OCI-M2 (cell line): ENCODE results near the gene ASB13.
"Not testable (repeated sequence)": the region's sequence is repeated elsewhere in the genome, so short reads cannot be mapped to it uniquely, and the experiment has no call there.

ENCODE experiments used
- DNase-seq: peaks from one replicate; lab custom pipeline; 2025; ENCODE audit not compliant: unreplicated experiment; lab: John Stamatoyannopoulos, UW

ASB13 gene

GRCh38 chr10:5608608-5609220, 57.7 kb downstream of the ASB13 start:
- no peak for DNase-seq

- DNase-seq: no peak
Measured at GRCh38 chr10:5607594-5607993, 58.8 kb downstream of the ASB13 start.

GRCh38 chr10:5606864-5607263, 59.5 kb downstream of the ASB13 start:
- DNase-seq: no peak

GRCh38 chr10:5606321-5606720, 60.1 kb downstream of the ASB13 start:
- no peak for DNase-seq

- DNase-seq: no peak
Measured at GRCh38 chr10:5604961-5605360, 61.4 kb downstream of the ASB13 start.

GRCh38 chr10:5604236-5604925, 62.0 kb downstream of the ASB13 start:
- DNase-seq: no peak

GRCh38 chr10:5603848-5604170, 62.6 kb downstream of the ASB13 start:
- no peak for DNase-seq

- no peak for DNase-seq
Measured at GRCh38 chr10:5603091-5603847, 63.1 kb downstream of the ASB13 start.

- no peak for DNase-seq
Measured at GRCh38 chr10:5601826-5602495, 64.4 kb downstream of the ASB13 start.

GRCh38 chr10:5600908-5601307, 65.5 kb downstream of the ASB13 start:
- no peak for DNase-seq

- no peak for DNase-seq
Measured at GRCh38 chr10:5599613-5600520, 66.5 kb downstream of the ASB13 start.

- DNase-seq: no peak
Measured at GRCh38 chr10:5598085-5598690, 68.2 kb downstream of the ASB13 start.

GRCh38 chr10:5596611-5597341, 69.6 kb downstream of the ASB13 start:
- DNase-seq: no peak

GRCh38 chr10:5595994-5596471, 70.4 kb downstream of the ASB13 start:
- DNase-seq: no peak

GRCh38 chr10:5595591-5595990, 70.8 kb downstream of the ASB13 start:
- no peak for DNase-seq

- DNase-seq: no peak
Measured at GRCh38 chr10:5595095-5595494, 71.3 kb downstream of the ASB13 start.

GRCh38 chr10:5594271-5595049, 71.9 kb downstream of the ASB13 start:
- DNase-seq: no peak

- not testable (repeated sequence) for DNase-seq
Measured at GRCh38 chr10:5593347-5593746, 73.0 kb downstream of the ASB13 start.

GRCh38 chr10:5592070-5592469, 74.3 kb downstream of the ASB13 start:
- DNase-seq: no peak
